Thoracic aorta (tissue), 2 donors: Measurements from ENCODE around the gene TADA3. TPM values are rescaled to one million over a fixed set of nuclear protein-coding genes. Genes with fewer than 3 reads are reported as not detected.
A peak's percentile ranks its signal among the peaks of the same experiment; 100 is the strongest.

Experiments used
- ATAC-seq: fragments of 150-250 bp; one replicate; pipeline ENCODE4 v1.8.0; 2017; ENCODE audit warnings: low read depth; ENCODE audit not compliant: insufficient number of reproducible peaks, low FRiP score
- DNase-seq: peaks from one replicate; pipeline ENCODE4 v3.0.0-alpha.2; 2020; ENCODE audit warnings: low spot score
- H3K27ac ChIP-seq, 2 donors: fragments of 200-600 bp; sonication (generic); 1 replicate in 1 of 2; 2 replicates in 1 of 2; pipeline ENCODE4 v1.5.1; 2016; ENCODE audit warnings: mild to moderate bottlenecking in 2 of 2, moderate library complexity in 2 of 2
- H3K27me3 ChIP-seq: fragments of 200-600 bp; sonication (generic); replicated peaks from 2 replicates; pipeline ENCODE4 v1.6.0; 2016; ENCODE audit warnings: mild to moderate bottlenecking; ENCODE audit not compliant: insufficient read depth
- H3K36me3 ChIP-seq: fragments of 200-600 bp; sonication (generic); one replicate; pipeline ENCODE4 v1.5.1; 2016
- H3K4me1 ChIP-seq, 2 donors: fragments of 200-600 bp; sonication (generic); 1 replicate in 1 of 2; 2 replicates in 1 of 2; pipeline versions ENCODE4 v1.5.1 to v1.6.0; 2016; ENCODE audit warnings: low read depth in 2 of 2, mild to moderate bottlenecking in 1 of 2; ENCODE audit not compliant: control insufficient read depth in 1 of 2
- H3K4me3 ChIP-seq: fragments of 200-600 bp; sonication (generic); 2 replicates; pipeline ENCODE4 v1.5.1; 2016; ENCODE audit warnings: mild to moderate bottlenecking
- H3K9me3 ChIP-seq: fragments of 200-600 bp; sonication (generic); 2 replicates; pipeline ENCODE4 v1.5.1; 2016
- total RNA-seq, 2 donors: library from RNA; depleted of rRNA; stranded (reverse); fragments of >200 nt; gene quantifications; one replicate each; pipeline versions ENCODE4 v1.1.0 to v1.2.3, GENCODE V29; 2016
- TF ChIP-seq, protein P1 (sequence below): fragments of 200-600 bp; sonication (generic); IDR thresholded peaks from one replicate; pipeline ENCODE4 v1.5.1; 2019; ENCODE audit warnings: antibody characterized with exemption

TADA3 gene
- total RNA-seq, 2 donors from 2014 or later: 61.7 to 73.6 TPM

DNA sequence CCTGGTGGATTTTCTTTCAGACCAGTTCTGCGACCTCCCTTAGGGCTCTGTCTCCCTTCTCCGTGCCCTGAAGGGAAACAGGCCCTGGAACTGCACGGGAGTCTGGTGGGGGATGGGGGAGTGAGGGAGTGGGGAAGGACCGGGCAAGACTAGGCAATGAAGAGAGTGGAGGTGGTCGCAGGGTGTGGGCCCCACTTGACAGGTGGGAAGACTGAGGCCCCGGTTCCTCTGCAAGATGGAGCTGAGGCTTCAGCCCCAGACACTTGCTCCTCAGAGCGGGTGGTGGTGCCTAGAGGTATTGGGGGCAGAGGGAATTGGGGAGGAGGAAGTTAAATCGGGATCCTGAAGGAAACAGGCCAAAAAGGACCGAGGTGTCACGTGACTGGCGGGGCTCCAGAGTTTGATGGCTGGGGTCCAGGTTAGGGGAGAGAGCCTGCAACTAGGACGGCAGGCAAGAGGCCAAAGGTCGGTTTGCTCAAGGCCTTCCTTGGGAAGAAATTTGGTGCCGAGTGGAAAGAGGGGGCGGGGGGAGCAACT, 21.9 kb downstream of the TADA3 start:
- Histone ChIP-seq H3K36me3 (peaks cover 5% of the 10 kb centered on the region), H3K4me1 (peaks cover 32 to 37% of the 10 kb centered on the region in 2 donors), H3K27me3 (no peaks in the 10 kb centered on the region), H3K9me3 (no peaks in the 10 kb centered on the region), H3K4me3 (peak overlapping the region; percentile 89), H3K27ac (peak overlapping the region; percentile 91 to 93)
- DNase-seq (peak; percentile 50), ATAC-seq (peak; percentile 70)
- TF ChIP-seq, protein P1, sequence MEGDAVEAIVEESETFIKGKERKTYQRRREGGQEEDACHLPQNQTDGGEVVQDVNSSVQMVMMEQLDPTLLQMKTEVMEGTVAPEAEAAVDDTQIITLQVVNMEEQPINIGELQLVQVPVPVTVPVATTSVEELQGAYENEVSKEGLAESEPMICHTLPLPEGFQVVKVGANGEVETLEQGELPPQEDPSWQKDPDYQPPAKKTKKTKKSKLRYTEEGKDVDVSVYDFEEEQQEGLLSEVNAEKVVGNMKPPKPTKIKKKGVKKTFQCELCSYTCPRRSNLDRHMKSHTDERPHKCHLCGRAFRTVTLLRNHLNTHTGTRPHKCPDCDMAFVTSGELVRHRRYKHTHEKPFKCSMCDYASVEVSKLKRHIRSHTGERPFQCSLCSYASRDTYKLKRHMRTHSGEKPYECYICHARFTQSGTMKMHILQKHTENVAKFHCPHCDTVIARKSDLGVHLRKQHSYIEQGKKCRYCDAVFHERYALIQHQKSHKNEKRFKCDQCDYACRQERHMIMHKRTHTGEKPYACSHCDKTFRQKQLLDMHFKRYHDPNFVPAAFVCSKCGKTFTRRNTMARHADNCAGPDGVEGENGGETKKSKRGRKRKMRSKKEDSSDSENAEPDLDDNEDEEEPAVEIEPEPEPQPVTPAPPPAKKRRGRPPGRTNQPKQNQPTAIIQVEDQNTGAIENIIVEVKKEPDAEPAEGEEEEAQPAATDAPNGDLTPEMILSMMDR: no peak

- peak within 1 kb of the TSS; percentile 89 for H3K4me3 ChIP-seq
- ATAC-seq: peak; percentile 35
- DNase-seq: no peak
- peak within 1 kb of the TSS; percentile 91 to 93 for H3K27ac ChIP-seq
- H3K9me3 ChIP-seq: no peaks in the 10 kb centered on the region
- TF ChIP-seq, protein P1: no peak
- H3K4me1 ChIP-seq: peaks cover 32 to 37% of the 10 kb centered on the region in 2 donors
- H3K27me3 ChIP-seq: no peaks in the 10 kb centered on the region
- peaks cover 5% of the 10 kb centered on the region for H3K36me3 ChIP-seq
Observed at GRCh38 chr3:9769426-9770275, 22.6 kb downstream of the TADA3 start, which contains the start of gene CAMK1. Gene CAMK1 (minus strand): TSS chr3:9769947. CDS start chr3:9767749, 2,198 bp downstream.

DNA sequence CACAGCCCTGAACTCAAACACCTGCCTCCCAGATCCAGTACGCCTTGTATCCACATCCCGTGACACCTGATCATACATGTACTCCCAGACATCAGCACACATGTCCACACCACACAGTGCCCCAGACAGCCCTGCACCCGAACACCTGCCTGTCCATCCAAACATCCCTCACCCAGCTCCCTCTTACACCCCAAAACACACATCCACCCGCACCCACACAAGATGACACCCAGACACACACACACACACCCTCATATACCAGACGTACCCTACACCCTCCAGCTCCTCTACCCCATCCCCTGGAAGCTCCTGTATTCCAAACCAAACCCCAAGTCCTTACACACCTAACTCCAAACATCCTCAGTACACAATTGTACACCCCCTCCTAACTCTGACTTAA, 23.3 kb downstream of the TADA3 start:
- Histone ChIP-seq H3K4me1 (peaks cover 32 to 37% of the 10 kb centered on the region in 2 donors), H3K4me3 (peak overlapping the region; percentile 89), H3K27ac (peak overlapping the region; percentile 91 to 93), H3K27me3 (no peaks in the 10 kb centered on the region), H3K36me3 (peaks cover 5% of the 10 kb centered on the region), H3K9me3 (no peaks in the 10 kb centered on the region)
- ATAC-seq (no peak), DNase-seq (no peak)
- TF ChIP-seq, protein P1: no peak

DNA sequence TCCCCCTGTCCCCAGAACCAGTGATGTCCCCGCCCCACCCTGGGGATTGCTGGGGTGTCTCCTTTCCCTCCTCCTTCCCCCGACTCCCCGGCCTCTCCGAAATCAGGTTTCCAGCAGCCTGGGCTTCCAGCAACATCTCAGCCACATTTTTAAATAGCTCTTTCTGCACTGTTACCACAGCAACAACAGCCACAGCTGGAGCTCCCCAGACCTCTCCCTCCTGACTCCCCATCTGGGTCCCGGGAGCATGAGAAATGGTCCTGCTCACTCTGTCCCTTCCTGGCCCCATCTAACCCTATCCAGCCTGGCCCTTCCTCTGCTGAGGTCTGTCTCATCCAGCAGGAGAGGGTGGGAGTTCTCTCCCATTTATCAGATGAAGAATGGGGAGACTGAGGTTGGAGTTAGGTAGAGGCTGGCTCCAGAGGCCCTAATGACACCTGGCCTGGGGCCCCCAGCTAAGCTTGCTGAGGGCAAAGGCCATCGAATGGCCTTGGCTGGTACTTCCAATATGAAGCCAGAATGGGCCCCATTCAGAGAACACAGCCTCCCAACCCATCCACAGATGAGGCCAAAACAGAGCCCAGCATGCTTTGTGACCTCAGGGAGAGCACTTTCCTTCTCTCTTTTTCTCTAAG, 24.0 kb downstream of the TADA3 start:
- TF ChIP-seq, protein P1: no peak
- Histone ChIP-seq H3K27me3 (no peaks in the 10 kb centered on the region), H3K36me3 (peaks cover 5% of the 10 kb centered on the region), H3K9me3 (no peaks in the 10 kb centered on the region), H3K27ac (peak overlapping the region; percentile 31 to 91), H3K4me3 (peak overlapping the region; percentile 89), H3K4me1 (peaks cover 32 to 37% of the 10 kb centered on the region in 2 donors)
- ATAC-seq: no peak
- DNase-seq: no peak

DNA sequence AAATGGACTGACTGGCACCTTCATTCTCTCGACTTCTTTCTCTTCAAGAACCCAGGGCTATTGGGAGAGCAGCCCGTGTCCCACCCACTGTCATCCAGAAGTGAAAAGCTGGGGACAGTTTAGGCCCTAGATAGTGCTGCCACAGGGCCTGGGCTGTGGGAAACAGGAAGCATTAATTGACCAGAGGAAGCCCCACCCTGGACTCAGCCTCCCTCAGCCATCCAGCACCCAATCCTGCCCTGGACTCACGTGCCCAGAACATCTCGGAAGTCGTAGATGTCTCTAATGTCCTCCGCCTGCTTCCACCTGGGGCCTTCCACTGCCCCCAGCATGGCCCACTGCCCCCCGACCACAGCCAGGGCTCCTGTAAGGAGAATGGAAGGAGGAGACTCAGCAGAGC, 24.9 kb downstream of the TADA3 start:
- H3K27ac ChIP-seq: peak overlapping the region; percentile 30 to 31
- no peak overlapping the region for H3K4me3 ChIP-seq
- no peaks in the 10 kb centered on the region for H3K27me3 ChIP-seq
- TF ChIP-seq, protein P1: no peak
- peaks cover 32 to 37% of the 10 kb centered on the region in 2 donors for H3K4me1 ChIP-seq
- DNase-seq (no peak), ATAC-seq (no peak)
- H3K36me3 ChIP-seq: peaks cover 6% of the 10 kb centered on the region
- no peaks in the 10 kb centered on the region for H3K9me3 ChIP-seq
